ENCODE measurements around the gene NDUFB7.
A peak's percentile ranks its signal among the peaks of the same experiment; 100 is the strongest.
"Not testable (repeated sequence)": the region's sequence is repeated elsewhere in the genome, so short reads cannot be mapped to it uniquely, and the experiment has no call there.

NDUFB7 gene

GRCh38 chr19:14595558-14595957, 23.7 kb upstream of the NDUFB7 start:
- Histone ChIP-seq H3K9me3 (ENCODE audit: insufficient read depth, low read depth, low read length) (peaks cover 21% of the 10 kb centered on the region), H3K27ac (ENCODE audit: low read length) (no peak overlapping the region), H3K4me1 (ENCODE audit: insufficient read depth, low read length) (no peaks in the 10 kb centered on the region), H3K4me3 (ENCODE audit: low read length) (no peak overlapping the region; the same call in 1 of the 2 replicates), H3K27me3 (ENCODE audit: insufficient read depth, low read length) (no peaks in the 10 kb centered on the region), H3K9ac (ENCODE audit: low read depth, low read length) (no peak overlapping the region), H3K36me3 (ENCODE audit: insufficient read depth, low read depth, low read length) (no peaks in the 10 kb centered on the region)

- H3K36me3 ChIP-seq (ENCODE audit: insufficient read depth, low read depth, low read length); H3K4me1 ChIP-seq (ENCODE audit: insufficient read depth, low read length); H3K4me3 ChIP-seq (ENCODE audit: low read length); H3K27ac ChIP-seq (ENCODE audit: low read length); H3K27me3 ChIP-seq (ENCODE audit: insufficient read depth, low read length); H3K9me3 ChIP-seq (ENCODE audit: insufficient read depth, low read depth, low read length); H3K9ac ChIP-seq (ENCODE audit: low read depth, low read length): not testable (repeated sequence)
Observed at GRCh38 chr19:14589433-14589832, 17.6 kb upstream of the NDUFB7 start.

GRCh38 chr19:14585187-14585586, 13.3 kb upstream of the NDUFB7 start:
- not testable (repeated sequence) for H3K4me1 ChIP-seq (ENCODE audit: insufficient read depth, low read length); H3K27ac ChIP-seq (ENCODE audit: low read length); H3K9me3 ChIP-seq (ENCODE audit: insufficient read depth, low read depth, low read length); H3K4me3 ChIP-seq (ENCODE audit: low read length); H3K9ac ChIP-seq (ENCODE audit: low read depth, low read length); H3K36me3 ChIP-seq (ENCODE audit: insufficient read depth, low read depth, low read length); H3K27me3 ChIP-seq (ENCODE audit: insufficient read depth, low read length)

- H3K36me3 ChIP-seq (ENCODE audit: insufficient read depth, low read depth, low read length); H3K27ac ChIP-seq (ENCODE audit: low read length); H3K9me3 ChIP-seq (ENCODE audit: insufficient read depth, low read depth, low read length); H3K9ac ChIP-seq (ENCODE audit: low read depth, low read length); H3K4me3 ChIP-seq (ENCODE audit: low read length); H3K27me3 ChIP-seq (ENCODE audit: insufficient read depth, low read length); H3K4me1 ChIP-seq (ENCODE audit: insufficient read depth, low read length): not testable (repeated sequence)
Observed at GRCh38 chr19:14584372-14584771, 12.5 kb upstream of the NDUFB7 start.

- no peaks in the 10 kb centered on the region for H3K36me3 ChIP-seq (ENCODE audit: insufficient read depth, low read depth, low read length)
- H3K9ac ChIP-seq (ENCODE audit: low read depth, low read length): no peak within 1 kb of the TSS
- no peak within 1 kb of the TSS for H3K4me3 ChIP-seq (ENCODE audit: low read length)
- H3K27ac ChIP-seq (ENCODE audit: low read length): no peak within 1 kb of the TSS
- H3K9me3 ChIP-seq (ENCODE audit: insufficient read depth, low read depth, low read length): no peaks in the 10 kb centered on the region
- H3K4me1 ChIP-seq (ENCODE audit: insufficient read depth, low read length): no peaks in the 10 kb centered on the region
- H3K27me3 ChIP-seq (ENCODE audit: insufficient read depth, low read length): no peaks in the 10 kb centered on the region
Observed at GRCh38 chr19:14582894-14583340, 11.1 kb upstream of the NDUFB7 start, which contains the start of gene CLEC17A. Gene CLEC17A, plus strand, starts transcription at chr19:14583084. Its CDS starts 77 bp downstream, at chr19:14583161.

- Histone ChIP-seq H3K27ac (ENCODE audit: low read length) (no peak overlapping the region), H3K27me3 (ENCODE audit: insufficient read depth, low read length) (no peaks in the 10 kb centered on the region), H3K9me3 (ENCODE audit: insufficient read depth, low read depth, low read length) (no peaks in the 10 kb centered on the region), H3K9ac (ENCODE audit: low read depth, low read length) (no peak overlapping the region), H3K36me3 (ENCODE audit: insufficient read depth, low read depth, low read length) (no peaks in the 10 kb centered on the region), H3K4me1 (ENCODE audit: insufficient read depth, low read length) (no peaks in the 10 kb centered on the region), H3K4me3 (ENCODE audit: low read length) (no peak overlapping the region)
Observed at GRCh38 chr19:14580623-14581237, 8.9 kb upstream of the NDUFB7 start.

- no peaks in the 10 kb centered on the region for H3K9me3 ChIP-seq (ENCODE audit: insufficient read depth, low read depth, low read length)
- H3K27me3 ChIP-seq (ENCODE audit: insufficient read depth, low read length): no peaks in the 10 kb centered on the region
- no peaks in the 10 kb centered on the region for H3K36me3 ChIP-seq (ENCODE audit: insufficient read depth, low read depth, low read length)
- no peak overlapping the region for H3K9ac ChIP-seq (ENCODE audit: low read depth, low read length)
- no peak overlapping the region for H3K4me3 ChIP-seq (ENCODE audit: low read length)
- no peaks in the 10 kb centered on the region for H3K4me1 ChIP-seq (ENCODE audit: insufficient read depth, low read length)
- H3K27ac ChIP-seq (ENCODE audit: low read length): no peak overlapping the region
Observed at GRCh38 chr19:14577885-14578427, 6.1 kb upstream of the NDUFB7 start.

- Histone ChIP-seq H3K27ac (ENCODE audit: low read length) (no peak overlapping the region), H3K4me3 (ENCODE audit: low read length) (no peak overlapping the region)
Observed at GRCh38 chr19:14577264-14577663, 5.4 kb upstream of the NDUFB7 start.

GRCh38 chr19:14576363-14576762, 4.5 kb upstream of the NDUFB7 start:
- Histone ChIP-seq H3K9ac (ENCODE audit: low read depth, low read length) (no peak overlapping the region), H3K9me3 (ENCODE audit: insufficient read depth, low read depth, low read length) (no peaks in the 10 kb centered on the region), H3K4me3 (ENCODE audit: low read length) (no peak overlapping the region), H3K27me3 (ENCODE audit: insufficient read depth, low read length) (no peaks in the 10 kb centered on the region), H3K4me1 (ENCODE audit: insufficient read depth, low read length) (no peaks in the 10 kb centered on the region), H3K36me3 (ENCODE audit: insufficient read depth, low read depth, low read length) (no peaks in the 10 kb centered on the region), H3K27ac (ENCODE audit: low read length) (no peak overlapping the region)

More at GRCh38 chr19:14577264-14577663, 5.4 kb upstream of the NDUFB7 start:
- Histone ChIP-seq H3K9me3 (ENCODE audit: insufficient read depth, low read depth, low read length) (no peaks in the 10 kb centered on the region), H3K36me3 (ENCODE audit: insufficient read depth, low read depth, low read length) (no peaks in the 10 kb centered on the region), H3K27me3 (ENCODE audit: insufficient read depth, low read length) (no peaks in the 10 kb centered on the region), H3K9ac (ENCODE audit: low read depth, low read length) (no peak overlapping the region), H3K4me1 (ENCODE audit: insufficient read depth, low read length) (no peaks in the 10 kb centered on the region)

GRCh38 chr19:14575428-14575980, 3.6 kb upstream of the NDUFB7 start:
- Histone ChIP-seq H3K36me3 (ENCODE audit: insufficient read depth, low read depth, low read length) (no peaks in the 10 kb centered on the region), H3K4me1 (ENCODE audit: insufficient read depth, low read length) (no peaks in the 10 kb centered on the region), H3K27ac (ENCODE audit: low read length) (no peak overlapping the region), H3K9ac (ENCODE audit: low read depth, low read length) (no peak overlapping the region), H3K27me3 (ENCODE audit: insufficient read depth, low read length) (no peaks in the 10 kb centered on the region), H3K4me3 (ENCODE audit: low read length) (no peak overlapping the region), H3K9me3 (ENCODE audit: insufficient read depth, low read depth, low read length) (no peaks in the 10 kb centered on the region)

GRCh38 chr19:14570864-14571527, 870 bp downstream of the NDUFB7 start:
- H3K27me3 ChIP-seq (ENCODE audit: insufficient read depth, low read length): no peaks in the 10 kb centered on the region
- peaks cover 7% of the 10 kb centered on the region; the same call in 1 of the 2 replicates for H3K36me3 ChIP-seq (ENCODE audit: insufficient read depth, low read depth, low read length)
- H3K27ac ChIP-seq (ENCODE audit: low read length): no peak overlapping the region
- H3K4me1 ChIP-seq (ENCODE audit: insufficient read depth, low read length): no peaks in the 10 kb centered on the region
- H3K9me3 ChIP-seq (ENCODE audit: insufficient read depth, low read depth, low read length): no peaks in the 10 kb centered on the region
- peak overlapping the region; percentile 93 for H3K9ac ChIP-seq (ENCODE audit: low read depth, low read length)
- H3K4me3 ChIP-seq (ENCODE audit: low read length): peak overlapping the region; percentile 98

- Histone ChIP-seq H3K27me3 (ENCODE audit: insufficient read depth, low read length) (no peaks in the 10 kb centered on the region), H3K9me3 (ENCODE audit: insufficient read depth, low read depth, low read length) (no peaks in the 10 kb centered on the region), H3K36me3 (ENCODE audit: insufficient read depth, low read depth, low read length) (peaks cover 7% of the 10 kb centered on the region; the same call in 1 of the 2 replicates), H3K27ac (ENCODE audit: low read length) (no peak overlapping the region), H3K4me1 (ENCODE audit: insufficient read depth, low read length) (peaks cover 7% of the 10 kb centered on the region; the same call in 1 of the 2 replicates), H3K9ac (ENCODE audit: low read depth, low read length) (no peak overlapping the region), H3K4me3 (ENCODE audit: low read length) (no peak overlapping the region)
Observed at GRCh38 chr19:14567079-14567478, 4.8 kb downstream of the NDUFB7 start.

All from iPS-20b (cell line).